Hepatocyte (in vitro differentiated cells): ENCODE data around the gene TSACC. TPM values are rescaled to one million over a fixed set of nuclear protein-coding genes. Genes with fewer than 3 reads are reported as not detected.
A peak's percentile ranks its signal among the peaks of the same experiment; 100 is the strongest.

Experiments
- DNase-seq: peaks from one replicate; pipeline ENCODE4 v3.0.0-alpha.2; 2016; ENCODE audit warnings: low spot score
- H2AFZ ChIP-seq: fragments of 200-600 bp; sonication (generic); 2 replicates; pipeline ENCODE4 v1.6.0; 2016; ENCODE audit warnings: antibody characterized with exemption, mild to moderate bottlenecking
- H3K27ac ChIP-seq: fragments of 200-600 bp; sonication (generic); 2 replicates; pipeline ENCODE4 v1.5.1; 2016; ENCODE audit warnings: mild to moderate bottlenecking
- H3K27me3 ChIP-seq: fragments of 200-600 bp; sonication (generic); 2 replicates; pipeline ENCODE4 v1.6.1; 2016
- H3K36me3 ChIP-seq: fragments of 200-600 bp; sonication (generic); replicated peaks from 2 replicates; pipeline ENCODE4 v1.5.1; 2016; ENCODE audit warnings: low read depth; ENCODE audit not compliant: insufficient read depth
- H3K4me1 ChIP-seq: fragments of 200-600 bp; sonication (generic); 2 replicates; pipeline ENCODE4 v1.5.1; 2016; ENCODE audit warnings: mild to moderate bottlenecking, moderate library complexity; ENCODE audit not compliant: insufficient read depth
- H3K4me2 ChIP-seq: fragments of 200-600 bp; sonication (generic); 2 replicates; pipeline ENCODE4 v1.6.0; 2016
- H3K4me3 ChIP-seq: fragments of 200-600 bp; sonication (generic); 2 replicates; pipeline ENCODE4 v1.5.1; 2016; ENCODE audit warnings: mild to moderate bottlenecking
- H3K79me2 ChIP-seq: fragments of 200-600 bp; sonication (generic); 2 replicates; pipeline ENCODE4 v1.6.0; 2017; ENCODE audit warnings: mild to moderate bottlenecking
- H3K9me2 ChIP-seq: fragments of 200-600 bp; sonication (generic); replicated peaks from 2 replicates; pipeline ENCODE4 v1.6.0; 2017; ENCODE audit warnings: mild to moderate bottlenecking; ENCODE audit not compliant: insufficient read depth
- H3K9me3 ChIP-seq: fragments of 200-600 bp; sonication (generic); 2 replicates; pipeline ENCODE4 v1.5.1; 2016; ENCODE audit warnings: low read depth, mild to moderate bottlenecking
- H4K20me1 ChIP-seq: fragments of 200-600 bp; sonication (generic); 2 replicates; pipeline ENCODE4 v1.6.0; 2016; ENCODE audit warnings: mild to moderate bottlenecking; ENCODE audit not compliant: insufficient read depth, poor library complexity, severe bottlenecking
- EZH2 ChIP-seq: fragments of 200-600 bp; sonication (generic); IDR thresholded peaks from 2 replicates; pipeline ENCODE4 v1.6.1; 2016; ENCODE audit warnings: antibody characterized with exemption, mild to moderate bottlenecking, borderline replicate concordance
- EZH2phosphoT487 ChIP-seq: fragments of 200-600 bp; sonication (generic); IDR thresholded peaks from one replicate; pipeline ENCODE4 v1.6.1; 2018; ENCODE audit warnings: antibody characterized with exemption, mild to moderate bottlenecking, low read depth, moderate library complexity; ENCODE audit not compliant: unreplicated experiment, severe bottlenecking
- WGBS: methylation state at CpG from one replicate; pipeline ENCODE4 v1.1.6; 2016; ENCODE audit warnings: low lambda C conversion rate; ENCODE audit errors: missing lambda C conversion rate; 5-methylcytosine and 5-hydroxymethylcytosine counted together
- polyA plus RNA-seq: library from polyadenylated mRNA; unstranded; fragments of >200 nt; fragmentation: Nextera tagmentation; extraction: Ambion mirVana; gene quantifications from 2 replicates; pipeline ENCODE4 v1.2.1, GENCODE V29; 2016
- total RNA-seq: library from RNA; depleted of rRNA; stranded (reverse); fragments of >200 nt; gene quantifications from 2 replicates; pipeline ENCODE4 v1.2.3, GENCODE V29; 2014
- TF ChIP-seq, protein P1 (sequence below): fragments of 200-600 bp; sonication (generic); IDR thresholded peaks from 2 replicates; pipeline ENCODE4 v1.5.1; 2016; ENCODE audit warnings: antibody characterized with exemption, mild to moderate bottlenecking; ENCODE audit not compliant: poor library complexity

TSACC gene
- total and polyA plus RNA-seq, 2 experiments from 2014 or later = 1.5 TPM; not detected in 1

DNA sequence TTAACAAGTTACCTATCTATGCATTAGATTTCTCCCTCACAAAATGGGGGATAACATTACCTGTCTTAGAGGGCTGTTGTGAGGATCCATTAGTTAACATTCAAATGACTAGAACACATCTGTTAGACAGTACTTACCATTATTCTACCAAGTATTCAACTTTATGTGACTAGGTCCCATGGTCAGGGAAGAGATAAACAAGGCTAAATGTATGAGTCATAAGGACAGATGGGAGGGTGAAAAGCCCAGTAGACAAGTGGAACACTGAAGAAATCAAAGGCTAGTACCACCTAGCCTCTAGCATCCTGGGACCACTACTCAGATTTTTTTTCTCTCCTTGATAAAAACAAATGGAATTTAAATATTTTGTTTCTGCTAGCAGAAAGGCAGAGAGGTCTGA is 30.2 kb upstream of the TSACC start:
- Histone ChIP-seq H3K36me3 (no peaks in the 10 kb centered on the region), H3K27me3 (no peaks in the 10 kb centered on the region), H3K27ac (no peak overlapping the region), H3K9me3 (no peaks in the 10 kb centered on the region), H3K79me2 (no peaks in the 10 kb centered on the region), H2AFZ (no peak overlapping the region), H3K9me2 (no peaks in the 10 kb centered on the region), H3K4me3 (no peak overlapping the region), H3K4me1 (no peaks in the 10 kb centered on the region), H4K20me1 (no peaks in the 10 kb centered on the region), H3K4me2 (no peak overlapping the region)
- TF ChIP-seq EZH2 (no peak), EZH2phosphoT487 (no peak)
- TF ChIP-seq, protein P1, sequence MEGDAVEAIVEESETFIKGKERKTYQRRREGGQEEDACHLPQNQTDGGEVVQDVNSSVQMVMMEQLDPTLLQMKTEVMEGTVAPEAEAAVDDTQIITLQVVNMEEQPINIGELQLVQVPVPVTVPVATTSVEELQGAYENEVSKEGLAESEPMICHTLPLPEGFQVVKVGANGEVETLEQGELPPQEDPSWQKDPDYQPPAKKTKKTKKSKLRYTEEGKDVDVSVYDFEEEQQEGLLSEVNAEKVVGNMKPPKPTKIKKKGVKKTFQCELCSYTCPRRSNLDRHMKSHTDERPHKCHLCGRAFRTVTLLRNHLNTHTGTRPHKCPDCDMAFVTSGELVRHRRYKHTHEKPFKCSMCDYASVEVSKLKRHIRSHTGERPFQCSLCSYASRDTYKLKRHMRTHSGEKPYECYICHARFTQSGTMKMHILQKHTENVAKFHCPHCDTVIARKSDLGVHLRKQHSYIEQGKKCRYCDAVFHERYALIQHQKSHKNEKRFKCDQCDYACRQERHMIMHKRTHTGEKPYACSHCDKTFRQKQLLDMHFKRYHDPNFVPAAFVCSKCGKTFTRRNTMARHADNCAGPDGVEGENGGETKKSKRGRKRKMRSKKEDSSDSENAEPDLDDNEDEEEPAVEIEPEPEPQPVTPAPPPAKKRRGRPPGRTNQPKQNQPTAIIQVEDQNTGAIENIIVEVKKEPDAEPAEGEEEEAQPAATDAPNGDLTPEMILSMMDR = no peak
- no peak for DNase-seq

DNA sequence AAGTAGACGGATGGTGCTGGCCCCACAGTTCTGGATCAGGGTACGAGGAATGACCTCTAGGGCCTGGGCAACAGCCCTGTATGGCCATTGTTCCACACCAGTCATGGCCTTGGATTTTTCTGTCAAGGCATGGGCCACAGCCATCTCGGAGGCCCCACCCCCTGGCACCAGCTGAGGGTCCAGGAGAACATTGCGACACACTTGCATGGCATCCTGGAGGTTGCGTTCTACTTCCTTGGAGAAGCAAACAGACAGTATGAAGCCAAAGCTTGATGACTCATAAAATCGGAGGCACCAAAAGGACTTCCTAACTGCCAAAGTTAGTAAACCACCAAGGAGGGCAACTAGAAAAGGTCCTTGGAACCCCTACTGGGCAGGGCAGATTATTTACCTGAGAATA is 27.4 kb upstream of the TSACC start:
- TF ChIP-seq, protein P1 = no peak
- TF ChIP-seq EZH2phosphoT487 = no peak
- no peak for TF ChIP-seq EZH2
- no peak overlapping the region for H3K4me3 ChIP-seq
- no peaks in the 10 kb centered on the region for H3K4me1 ChIP-seq
- H3K9me3 ChIP-seq = no peaks in the 10 kb centered on the region
- 96% methylated on average over 6 of the region's 6 CpGs for WGBS
- no peaks in the 10 kb centered on the region for H3K9me2 ChIP-seq
- H2AFZ ChIP-seq = no peak overlapping the region
- H4K20me1 ChIP-seq = no peaks in the 10 kb centered on the region
- no peaks in the 10 kb centered on the region for H3K36me3 ChIP-seq
- H3K27me3 ChIP-seq = no peaks in the 10 kb centered on the region
- no peak overlapping the region for H3K27ac ChIP-seq
- no peak for DNase-seq
- no peak overlapping the region for H3K4me2 ChIP-seq
- no peaks in the 10 kb centered on the region for H3K79me2 ChIP-seq

GRCh38 chr1:156316909-156317308 is 21.4 kb upstream of the TSACC start:
- H3K4me3 ChIP-seq = no peak overlapping the region
- 97% methylated on average over 7 of the region's 7 CpGs for WGBS
- TF ChIP-seq EZH2 = no peak
- TF ChIP-seq, protein P1 = no peak
- no peak for TF ChIP-seq EZH2phosphoT487
- no peak overlapping the region for H3K27ac ChIP-seq
- H3K9me2 ChIP-seq = no peaks in the 10 kb centered on the region
- peaks cover 5% of the 10 kb centered on the region for H3K36me3 ChIP-seq
- no peak for DNase-seq
- H3K27me3 ChIP-seq = no peaks in the 10 kb centered on the region
- H2AFZ ChIP-seq = no peak overlapping the region
- no peak overlapping the region for H3K4me2 ChIP-seq
- H3K9me3 ChIP-seq = no peaks in the 10 kb centered on the region
- peaks cover 9% of the 10 kb centered on the region for H3K79me2 ChIP-seq
- no peaks in the 10 kb centered on the region for H4K20me1 ChIP-seq
- no peaks in the 10 kb centered on the region for H3K4me1 ChIP-seq

DNA sequence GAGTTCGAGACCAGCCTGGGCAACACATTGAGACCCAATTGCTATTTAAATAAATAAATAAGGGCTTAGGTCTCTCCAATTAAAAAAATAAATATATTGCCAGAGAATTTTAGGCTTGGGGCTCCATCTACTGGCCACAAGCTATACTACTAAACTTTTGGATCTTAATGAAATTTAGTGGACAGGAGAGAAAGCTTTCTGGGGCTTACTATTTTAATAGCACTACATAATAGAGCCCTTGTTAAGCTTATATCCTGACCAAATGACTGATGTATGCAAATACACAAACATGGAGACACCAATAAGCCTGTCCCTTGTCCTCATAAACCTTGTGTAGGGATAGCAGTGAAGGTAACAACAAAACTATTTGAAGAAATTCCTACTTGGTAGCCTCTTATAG is 18.7 kb upstream of the TSACC start:
- 100% methylated on average over 1 of the region's 1 CpG for WGBS
- Histone ChIP-seq H3K9me3 (no peaks in the 10 kb centered on the region), H3K4me1 (no peaks in the 10 kb centered on the region), H2AFZ (no peak overlapping the region), H3K4me2 (no peak overlapping the region), H3K36me3 (peaks cover 5% of the 10 kb centered on the region), H3K79me2 (peaks cover 9% of the 10 kb centered on the region), H3K9me2 (no peaks in the 10 kb centered on the region), H3K27me3 (no peaks in the 10 kb centered on the region), H3K4me3 (no peak overlapping the region), H4K20me1 (no peaks in the 10 kb centered on the region), H3K27ac (no peak overlapping the region)
- DNase-seq = peak; percentile 26
- TF ChIP-seq EZH2 (no peak), EZH2phosphoT487 (no peak)
- TF ChIP-seq, protein P1 = peak; percentile 69
